Measurements from ENCODE around the gene RINL. TPM values are rescaled to one million over a fixed set of nuclear protein-coding genes. Genes with fewer than 3 reads are reported as not detected.

The RINL gene
- total and polyA plus RNA-seq, 2 donors from 2014 or later, result 9.5 to 13.0 TPM

- no peak overlapping the region for H3K9ac ChIP-seq (ENCODE audit: low read length in 3 of 3)
- H3K4me1 ChIP-seq (ENCODE audit: control insufficient read depth in 2 of 3, insufficient read depth in 2 of 3, low read depth in 1 of 3, low read length in 3 of 3), result peaks cover 0 to 4% (median 0%) of the 10 kb centered on the region in 3 donors
- H3K4me3 ChIP-seq (ENCODE audit: low read length in 3 of 3), result no peak overlapping the region
- no peak for TF ChIP-seq CTCF (IDR thresholded peaks at IDR 0.05; ENCODE audit: borderline replicate concordance, extremely low read depth, insufficient read depth)
- no peak for DNase-seq
- intact Hi-C loops (cut with DNase I), result no loop called here
- no peaks in the 10 kb centered on the region for H3K27me3 ChIP-seq (ENCODE audit: control insufficient read depth, insufficient read depth, low read length)
- H3K27ac ChIP-seq (ENCODE audit: low read depth in 2 of 2, low read length in 2 of 2), result no peak overlapping the region
- no peak for FAIRE-seq
- H3K36me3 ChIP-seq (ENCODE audit: control insufficient read depth in 2 of 3, insufficient read depth in 3 of 3, low read length in 3 of 3), result peaks cover 0 to 8% (median 2%) of the 10 kb centered on the region in 3 donors
- no peaks in the 10 kb centered on the region for H3K9me3 ChIP-seq (ENCODE audit: control insufficient read depth in 2 of 3, insufficient read depth in 1 of 3, low read length in 3 of 3)
Measured at GRCh38 chr19:38880882-38881609, 3.0 kb upstream of the RINL start.

- intact Hi-C loops (cut with DNase I), result no loop called here
- no peak for FAIRE-seq
- Histone ChIP-seq H3K27me3 (ENCODE audit: control insufficient read depth, insufficient read depth, low read length) (no peaks in the 10 kb centered on the region), H3K36me3 (ENCODE audit: control insufficient read depth in 2 of 3, insufficient read depth in 3 of 3, low read length in 3 of 3) (peaks cover 0 to 8% (median 2%) of the 10 kb centered on the region in 3 donors), H3K9me3 (ENCODE audit: control insufficient read depth in 2 of 3, insufficient read depth in 1 of 3, low read length in 3 of 3) (no peaks in the 10 kb centered on the region), H3K4me1 (ENCODE audit: control insufficient read depth in 2 of 3, insufficient read depth in 2 of 3, low read depth in 1 of 3, low read length in 3 of 3) (peaks cover 0 to 4% (median 0%) of the 10 kb centered on the region in 3 donors), H3K4me3 (ENCODE audit: low read length in 3 of 3) (no peak overlapping the region), H3K27ac (ENCODE audit: low read depth in 2 of 2, low read length in 2 of 2) (no peak overlapping the region), H3K9ac (ENCODE audit: low read length in 3 of 3) (no peak overlapping the region)
- TF ChIP-seq CTCF (IDR thresholded peaks at IDR 0.05; ENCODE audit: borderline replicate concordance, extremely low read depth, insufficient read depth), result no peak
- DNase-seq, result no peak
Measured at GRCh38 chr19:38880076-38880881, 2.2 kb upstream of the RINL start.

- Histone ChIP-seq H3K9me3 (ENCODE audit: control insufficient read depth in 2 of 3, insufficient read depth in 1 of 3, low read length in 3 of 3) (no peaks in the 10 kb centered on the region), H3K4me1 (ENCODE audit: control insufficient read depth in 2 of 3, insufficient read depth in 2 of 3, low read depth in 1 of 3, low read length in 3 of 3) (peaks cover 0 to 4% (median 0%) of the 10 kb centered on the region in 3 donors), H3K9ac (ENCODE audit: low read length in 3 of 3) (no peak overlapping the region), H3K27ac (ENCODE audit: low read depth in 2 of 2, low read length in 2 of 2) (no peak overlapping the region), H3K4me3 (ENCODE audit: low read length in 3 of 3) (no peak overlapping the region), H3K27me3 (ENCODE audit: control insufficient read depth, insufficient read depth, low read length) (no peaks in the 10 kb centered on the region), H3K36me3 (ENCODE audit: control insufficient read depth in 2 of 3, insufficient read depth in 3 of 3, low read length in 3 of 3) (peaks cover 0 to 5% (median 2%) of the 10 kb centered on the region in 3 donors)
- intact Hi-C loops (cut with DNase I), result no loop called here
- DNase-seq (no peak), FAIRE-seq (no peak)
- TF ChIP-seq CTCF (IDR thresholded peaks at IDR 0.05; ENCODE audit: borderline replicate concordance, extremely low read depth, insufficient read depth), result no peak
Measured at GRCh38 chr19:38879400-38879751, 1.3 kb upstream of the RINL start.

All from kidney (tissue), 14 donors.